Measurements from ENCODE around the gene ARHGEF37.

ARHGEF37 gene

DNA sequence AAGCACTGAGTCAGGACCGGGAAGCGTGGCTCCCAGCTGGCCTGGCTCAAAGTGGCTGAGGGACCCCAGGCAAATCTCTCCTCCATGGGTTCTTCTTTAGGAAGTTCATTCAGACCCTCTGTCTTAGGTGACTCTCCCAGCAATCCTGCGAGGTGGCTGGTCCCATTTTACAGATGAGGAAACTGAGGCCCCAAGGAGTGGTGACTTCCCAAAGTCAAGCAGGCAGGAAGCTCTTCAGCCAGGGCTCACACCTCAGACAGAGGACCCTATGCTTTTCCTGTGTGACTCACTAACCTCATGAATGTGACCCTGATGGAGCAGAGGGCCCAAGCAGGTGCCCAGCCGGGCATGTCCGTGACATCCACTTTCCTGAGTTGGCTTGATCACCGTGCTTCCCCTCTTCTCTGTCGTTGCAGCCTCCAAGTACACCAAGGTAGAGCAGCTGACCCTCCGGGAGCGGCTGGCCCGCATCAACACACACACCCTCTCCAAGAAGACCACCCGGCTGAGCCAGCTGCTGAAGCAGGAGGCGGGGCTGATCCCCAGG, 36.5 kb downstream of the ARHGEF37 start:
- Mint-ChIP-seq H3K27ac (peak overlapping the region; percentile 92), H3K9me3 (no peaks in the 10 kb centered on the region), H3K36me3 (no peaks in the 10 kb centered on the region), H3K4me1 (peaks cover 3 to 13% of the 10 kb centered on the region in 2 donors), H3K27me3 (peaks cover 0 to 8% of the 10 kb centered on the region in 2 donors), H3K4me3 (peak overlapping the region in 1 of 2 donors; percentile 36)
- peak; percentile 20 for DNase-seq
- peak; percentile 36 to 62 for ATAC-seq (replicated peaks)

DNA sequence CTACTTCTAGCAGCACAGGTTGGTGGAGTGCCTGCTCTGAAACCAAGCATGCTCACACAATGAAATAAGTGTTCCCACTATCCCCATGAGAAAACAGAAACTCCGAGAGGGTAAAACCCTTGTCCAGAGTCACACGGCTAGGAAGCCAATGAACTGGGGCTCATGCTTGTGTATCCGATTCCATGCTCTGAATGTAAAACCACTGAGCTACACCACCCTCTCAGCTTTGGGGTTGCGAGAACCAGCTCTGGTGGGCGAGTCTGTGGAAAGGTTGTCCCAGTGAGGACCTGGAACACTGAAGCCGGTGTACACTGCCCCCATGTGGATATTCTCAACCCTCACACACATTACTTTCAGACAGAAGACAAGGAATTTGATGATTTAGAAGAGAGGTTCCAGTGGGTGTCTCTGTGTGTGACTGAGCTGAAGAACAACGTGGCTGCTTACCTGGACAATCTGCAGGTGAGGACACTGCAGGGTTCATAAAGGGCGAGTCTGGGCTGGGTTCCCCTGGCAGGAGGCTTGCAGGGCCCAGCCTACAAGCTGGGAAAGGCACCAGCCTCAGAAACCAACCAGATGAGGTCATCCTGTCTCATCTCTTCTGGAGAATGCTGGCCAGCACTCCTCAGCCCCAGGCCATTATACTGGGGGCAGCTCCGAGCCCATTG, 37.4 kb downstream of the ARHGEF37 start:
- Mint-ChIP-seq H3K27ac (peak overlapping the region; percentile 92), H3K4me1 (peaks cover 3 to 13% of the 10 kb centered on the region in 2 donors), H3K27me3 (peaks cover 0 to 8% of the 10 kb centered on the region in 2 donors), H3K36me3 (no peaks in the 10 kb centered on the region), H3K9me3 (no peaks in the 10 kb centered on the region), H3K4me3 (no peak overlapping the region)
- no peak for DNase-seq
- peak; percentile 53 to 57 for ATAC-seq (replicated peaks)

DNA sequence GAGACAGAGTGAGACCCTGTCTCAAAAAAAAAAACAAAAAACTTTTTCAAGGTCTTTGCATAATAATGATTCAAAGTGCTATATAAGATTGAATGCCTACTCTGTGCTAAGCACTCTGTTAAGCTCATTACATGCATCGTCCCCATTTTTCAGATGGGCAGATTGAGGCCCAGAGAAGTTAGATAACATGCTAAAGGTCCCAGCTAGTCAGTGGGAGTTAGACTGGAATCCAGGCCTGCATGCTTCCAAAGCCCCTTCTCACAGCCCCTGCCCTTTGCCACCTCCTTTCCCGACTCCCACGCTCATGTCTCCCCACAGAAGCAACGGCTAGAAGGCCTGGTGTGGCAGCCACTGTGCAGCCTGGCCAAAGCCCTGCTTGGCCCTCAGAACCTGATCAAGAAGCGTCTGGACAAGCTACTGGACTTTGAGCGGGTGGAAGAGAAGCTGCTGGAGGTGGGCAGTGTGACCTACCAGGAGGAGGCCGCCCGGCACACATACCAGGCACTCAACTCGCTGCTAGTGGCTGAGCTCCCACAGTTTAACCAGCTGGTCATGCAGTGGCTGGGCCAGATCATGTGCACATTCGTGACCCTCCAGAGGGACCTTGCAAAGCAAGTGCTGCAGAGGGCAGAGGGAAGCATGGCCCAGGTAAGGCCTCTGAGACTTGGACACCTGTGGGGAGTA, 40.3 kb downstream of the ARHGEF37 start:
- no peak overlapping the region for H3K4me3 Mint-ChIP-seq
- no peak overlapping the region for H3K27ac Mint-ChIP-seq
- H3K4me1 Mint-ChIP-seq = peaks cover 3 to 13% of the 10 kb centered on the region in 2 donors
- no peak for ATAC-seq (replicated peaks)
- DNase-seq = no peak
- no peaks in the 10 kb centered on the region for H3K36me3 Mint-ChIP-seq
- H3K27me3 Mint-ChIP-seq = peaks cover 0 to 4% of the 10 kb centered on the region in 2 donors
- no peaks in the 10 kb centered on the region for H3K9me3 Mint-ChIP-seq

DNA sequence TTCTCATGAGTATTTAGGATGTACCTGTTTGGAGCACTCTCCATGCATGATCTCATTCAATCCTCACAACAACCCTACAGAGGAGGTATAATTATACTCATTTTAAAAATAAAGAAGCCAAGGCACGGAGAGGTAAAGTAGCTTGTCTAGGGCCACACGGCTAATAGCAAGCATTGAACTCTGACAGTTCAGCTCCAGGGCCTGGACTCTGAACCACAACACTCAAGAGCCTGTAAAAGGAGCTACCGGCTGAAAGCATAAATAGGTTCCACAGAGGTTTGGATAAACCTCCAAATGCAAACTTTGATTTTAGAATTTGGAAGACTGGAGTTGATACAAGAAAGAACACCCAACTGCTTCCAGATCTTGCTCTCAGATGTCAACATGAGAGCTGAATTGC, 41.2 kb downstream of the ARHGEF37 start:
- no peak for ATAC-seq (replicated peaks)
- Mint-ChIP-seq H3K36me3 (no peaks in the 10 kb centered on the region), H3K27ac (no peak overlapping the region), H3K27me3 (peaks cover 0 to 4% of the 10 kb centered on the region in 2 donors), H3K4me1 (peaks cover 3 to 13% of the 10 kb centered on the region in 2 donors), H3K4me3 (no peak overlapping the region), H3K9me3 (no peaks in the 10 kb centered on the region)
- DNase-seq = no peak

DNA sequence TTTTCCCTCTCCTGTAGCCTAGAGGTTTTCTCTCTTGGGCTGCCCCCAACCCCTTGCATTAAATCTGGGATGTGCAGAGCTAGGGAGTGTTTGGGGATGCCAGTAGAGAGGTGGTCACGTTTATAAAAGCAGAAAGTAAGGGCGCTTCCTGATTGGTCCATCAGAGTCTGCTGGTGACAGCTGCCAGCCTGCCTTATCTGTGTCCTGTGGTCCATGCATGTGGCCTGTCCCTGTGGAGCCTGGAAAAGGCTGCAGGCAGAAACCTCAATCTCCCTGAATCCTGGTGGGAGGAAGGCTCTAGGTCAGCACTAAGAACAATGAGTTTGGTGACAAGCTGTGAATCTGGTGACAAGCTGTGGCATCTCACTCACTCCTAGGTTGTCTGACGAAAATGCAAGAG, 42.2 kb downstream of the ARHGEF37 start:
- H3K9me3 Mint-ChIP-seq = no peaks in the 10 kb centered on the region
- H3K4me3 Mint-ChIP-seq = no peak overlapping the region
- H3K36me3 Mint-ChIP-seq = no peaks in the 10 kb centered on the region
- H3K4me1 Mint-ChIP-seq = peaks cover 0 to 7% of the 10 kb centered on the region in 2 donors
- DNase-seq (no peak), ATAC-seq (replicated peaks) (no peak)
- no peak overlapping the region for H3K27ac Mint-ChIP-seq
- H3K27me3 Mint-ChIP-seq = peaks cover 4 to 6% of the 10 kb centered on the region in 2 donors

DNA sequence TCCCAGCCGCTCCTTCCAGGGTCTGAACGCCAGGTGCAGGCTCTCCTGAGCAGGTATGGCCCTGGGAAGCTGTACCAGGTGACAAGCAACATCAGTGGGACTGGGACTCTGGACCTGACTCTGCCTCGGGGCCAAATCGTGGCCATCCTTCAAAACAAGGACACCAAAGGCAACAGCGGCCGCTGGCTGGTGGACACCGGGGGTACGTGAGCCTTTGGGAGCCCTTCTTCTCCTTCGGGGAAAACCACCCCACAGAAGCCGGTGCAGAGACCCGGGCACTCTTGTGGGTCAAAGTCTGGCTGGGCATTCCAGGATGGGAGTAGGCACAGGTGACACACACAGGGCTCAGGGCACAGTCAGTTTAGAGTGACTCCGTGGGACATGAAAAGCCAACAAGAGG, 45.8 kb downstream of the ARHGEF37 start:
- H3K9me3 Mint-ChIP-seq = no peaks in the 10 kb centered on the region
- H3K4me1 Mint-ChIP-seq = peaks cover 0 to 2% of the 10 kb centered on the region in 2 donors
- no peak overlapping the region for H3K4me3 Mint-ChIP-seq
- peaks cover 4 to 6% of the 10 kb centered on the region in 2 donors for H3K27me3 Mint-ChIP-seq
- no peaks in the 10 kb centered on the region for H3K36me3 Mint-ChIP-seq
- DNase-seq (no peak), ATAC-seq (replicated peaks) (no peak)
- no peak overlapping the region for H3K27ac Mint-ChIP-seq

DNA sequence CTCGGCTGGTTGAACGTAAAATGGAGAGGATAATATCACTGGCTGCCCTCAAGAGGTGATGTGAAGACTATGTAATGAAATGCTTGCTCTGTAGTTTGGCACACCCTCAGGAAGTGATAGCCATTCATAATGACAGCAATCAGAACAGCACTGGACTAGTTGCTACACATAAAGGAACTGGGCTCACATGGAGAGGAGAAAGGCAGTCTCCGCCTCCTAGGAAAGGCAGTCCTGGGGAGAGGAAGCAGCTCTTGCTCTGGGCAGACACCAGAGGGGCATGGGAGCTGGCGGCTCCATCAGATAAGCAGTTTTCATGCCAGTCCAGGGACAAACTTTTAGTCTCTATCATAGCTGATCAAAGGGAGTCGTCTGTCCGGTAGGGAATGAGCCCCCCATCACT, 46.9 kb downstream of the ARHGEF37 start:
- H3K4me1 Mint-ChIP-seq = peaks cover 10 to 12% of the 10 kb centered on the region in 2 donors
- no peak for ATAC-seq (replicated peaks)
- H3K4me3 Mint-ChIP-seq = no peak overlapping the region
- H3K9me3 Mint-ChIP-seq = no peaks in the 10 kb centered on the region
- H3K36me3 Mint-ChIP-seq = no peaks in the 10 kb centered on the region
- no peak overlapping the region for H3K27ac Mint-ChIP-seq
- no peak for DNase-seq
- peaks cover 4 to 6% of the 10 kb centered on the region in 2 donors for H3K27me3 Mint-ChIP-seq

DNA sequence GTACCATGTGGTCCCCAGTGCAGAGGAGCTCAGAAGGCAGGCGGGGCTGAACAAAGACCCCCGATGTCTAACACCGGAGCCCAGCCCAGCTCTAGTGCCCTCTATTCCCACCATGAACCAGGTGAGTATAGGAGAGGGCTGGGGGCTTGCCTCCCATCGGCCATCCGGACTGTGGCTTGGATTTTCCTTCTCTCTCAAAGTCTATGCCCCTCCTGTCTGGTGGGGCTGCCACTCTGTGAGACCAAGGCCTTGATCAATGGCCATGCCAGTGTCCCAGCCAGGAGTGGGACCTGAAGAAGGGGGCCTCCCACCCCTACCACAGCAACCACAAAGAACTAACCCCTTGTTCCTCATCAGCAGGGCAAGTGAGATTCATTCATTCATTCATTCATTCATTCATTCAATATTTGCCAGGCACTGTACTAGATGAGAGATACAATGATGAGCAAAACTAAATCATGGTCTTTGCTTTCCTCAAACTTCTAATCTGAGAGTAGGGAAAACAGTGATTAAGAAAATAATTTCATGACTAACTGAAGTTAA, 47.6 kb downstream of the ARHGEF37 start:
- Mint-ChIP-seq H3K4me3 (no peak overlapping the region), H3K9me3 (no peaks in the 10 kb centered on the region), H3K4me1 (peaks cover 11 to 13% of the 10 kb centered on the region in 2 donors), H3K27me3 (peaks cover 4 to 6% of the 10 kb centered on the region in 2 donors), H3K36me3 (no peaks in the 10 kb centered on the region), H3K27ac (no peak overlapping the region)
- DNase-seq (no peak), ATAC-seq (replicated peaks) (no peak)

DNA sequence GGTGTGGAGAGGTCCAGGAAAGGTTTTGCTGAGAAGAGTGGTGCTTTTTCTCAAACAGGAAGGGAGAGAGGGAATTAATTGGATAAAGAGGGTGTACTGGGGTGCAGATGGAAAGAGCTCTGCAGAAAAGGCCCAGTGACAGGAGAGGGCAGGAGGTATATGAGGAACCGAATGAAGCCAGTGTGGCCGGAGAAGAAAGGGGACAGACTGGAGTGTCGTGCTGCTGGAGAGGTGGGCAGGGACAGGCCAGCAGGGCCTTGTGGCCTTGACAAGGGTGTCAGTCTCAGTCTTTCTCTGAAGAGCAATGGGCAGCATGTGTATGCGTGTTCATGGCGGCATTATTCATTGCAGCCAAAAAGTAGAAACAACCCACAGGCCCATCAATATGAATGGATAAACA, 48.1 kb downstream of the ARHGEF37 start:
- Mint-ChIP-seq H3K36me3 (no peaks in the 10 kb centered on the region), H3K9me3 (no peaks in the 10 kb centered on the region), H3K4me3 (no peak overlapping the region), H3K27me3 (peaks cover 0 to 6% of the 10 kb centered on the region in 2 donors), H3K27ac (no peak overlapping the region), H3K4me1 (peaks cover 11 to 13% of the 10 kb centered on the region in 2 donors)
- ATAC-seq (replicated peaks) (no peak), DNase-seq (no peak)

DNA sequence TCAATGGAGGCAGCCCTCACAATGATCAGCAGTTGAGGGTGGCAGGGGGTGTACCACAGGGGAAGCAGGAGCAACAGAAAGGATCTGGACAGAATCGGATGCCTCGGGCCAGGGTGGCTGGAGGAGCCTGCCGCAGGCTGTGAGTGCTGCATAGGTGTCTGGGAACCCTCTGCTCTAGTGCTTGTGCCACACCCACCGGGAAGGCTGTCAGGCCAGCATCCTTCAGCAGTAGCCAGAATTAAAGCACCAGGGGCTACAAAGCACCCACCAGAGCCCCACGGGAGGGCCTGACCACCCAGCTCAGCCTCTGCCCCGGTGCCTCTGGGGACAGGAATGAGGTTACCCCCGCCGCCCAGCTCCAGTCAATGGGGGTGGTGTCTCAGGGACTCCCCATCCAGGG, 49.0 kb downstream of the ARHGEF37 start:
- no peak for DNase-seq
- peaks cover 11 to 13% of the 10 kb centered on the region in 2 donors for H3K4me1 Mint-ChIP-seq
- no peaks in the 10 kb centered on the region for H3K9me3 Mint-ChIP-seq
- no peak overlapping the region for H3K27ac Mint-ChIP-seq
- peaks cover 0 to 6% of the 10 kb centered on the region in 2 donors for H3K27me3 Mint-ChIP-seq
- H3K36me3 Mint-ChIP-seq = no peaks in the 10 kb centered on the region
- ATAC-seq (replicated peaks) = no peak
- no peak overlapping the region for H3K4me3 Mint-ChIP-seq

DNA sequence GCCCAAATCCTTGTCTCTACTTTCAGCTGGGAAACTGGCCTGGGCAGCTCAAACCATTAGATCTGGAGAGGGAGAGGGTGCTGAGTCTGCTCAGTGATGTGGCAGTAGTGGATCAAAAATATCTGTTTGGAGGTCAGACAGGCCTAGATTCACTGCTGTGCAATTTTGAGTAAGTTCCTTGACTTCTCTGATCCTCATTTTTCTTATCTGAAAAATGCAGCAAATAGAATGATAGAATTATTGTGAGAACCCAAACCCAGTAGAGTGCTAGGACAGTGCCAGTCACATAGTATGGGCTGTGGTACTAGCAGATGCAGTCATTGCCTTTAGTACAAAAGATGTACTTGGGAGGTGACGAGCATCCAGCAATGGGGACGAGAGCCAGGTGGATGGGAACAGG, 50.2 kb downstream of the ARHGEF37 start:
- Mint-ChIP-seq H3K27ac (no peak overlapping the region), H3K4me3 (no peak overlapping the region), H3K27me3 (peaks cover 0 to 6% of the 10 kb centered on the region in 2 donors), H3K4me1 (peaks cover 11 to 13% of the 10 kb centered on the region in 2 donors), H3K36me3 (no peaks in the 10 kb centered on the region), H3K9me3 (no peaks in the 10 kb centered on the region)
- no peak for DNase-seq
- ATAC-seq (replicated peaks) = no peak

DNA sequence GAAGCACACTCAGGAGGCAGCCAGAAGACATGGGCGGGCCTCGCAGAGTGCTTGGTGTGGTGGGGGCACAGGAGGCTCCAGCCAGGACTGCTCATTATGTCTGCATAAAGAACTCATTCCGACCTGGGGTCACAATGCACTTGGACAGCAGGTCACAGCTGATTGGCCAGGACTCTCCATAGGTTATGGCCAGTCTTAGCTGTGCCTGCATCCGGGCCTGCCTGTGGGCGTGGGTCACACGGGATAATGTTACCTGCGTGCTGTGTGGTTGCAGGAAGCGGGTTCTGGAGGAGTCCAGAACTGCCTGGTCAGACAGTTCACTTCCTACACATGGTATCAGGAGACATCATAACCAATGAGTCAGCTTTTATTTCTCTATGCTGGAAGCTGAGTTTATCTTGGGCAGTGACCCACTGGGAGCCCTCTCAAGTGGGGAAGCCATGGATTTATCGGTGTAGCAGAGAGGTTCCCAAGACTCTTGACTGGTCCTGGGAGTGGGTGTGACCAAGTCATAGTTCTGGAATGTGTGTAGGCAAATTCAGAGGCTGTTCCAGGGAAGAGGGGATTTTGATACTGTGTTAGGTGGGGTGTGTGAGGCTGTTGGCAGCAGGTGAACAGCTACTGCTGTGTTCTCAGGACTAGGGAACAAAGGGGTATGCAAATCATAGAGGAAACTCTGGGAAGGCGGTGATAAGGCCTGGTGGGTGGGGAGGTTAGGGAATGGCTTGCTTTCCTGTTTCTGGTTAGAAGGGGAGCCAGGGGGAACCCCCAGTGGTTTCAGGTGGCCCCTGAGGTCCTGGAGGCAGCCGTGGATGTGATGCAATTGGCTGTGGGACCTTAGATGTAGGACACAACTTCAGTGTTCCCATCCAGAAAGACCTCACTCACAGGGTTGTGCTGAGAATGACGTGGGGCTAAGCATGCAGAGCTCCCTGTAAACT, 51.3 kb downstream of the ARHGEF37 start:
- ATAC-seq (replicated peaks) = peak; percentile 23 to 56
- peaks cover 4 to 6% of the 10 kb centered on the region in 2 donors for H3K27me3 Mint-ChIP-seq
- peaks cover 11 to 15% of the 10 kb centered on the region in 2 donors for H3K4me1 Mint-ChIP-seq
- H3K36me3 Mint-ChIP-seq = no peaks in the 10 kb centered on the region
- no peak for DNase-seq
- H3K9me3 Mint-ChIP-seq = no peaks in the 10 kb centered on the region
- no peak overlapping the region for H3K4me3 Mint-ChIP-seq
- no peak overlapping the region for H3K27ac Mint-ChIP-seq

DNA sequence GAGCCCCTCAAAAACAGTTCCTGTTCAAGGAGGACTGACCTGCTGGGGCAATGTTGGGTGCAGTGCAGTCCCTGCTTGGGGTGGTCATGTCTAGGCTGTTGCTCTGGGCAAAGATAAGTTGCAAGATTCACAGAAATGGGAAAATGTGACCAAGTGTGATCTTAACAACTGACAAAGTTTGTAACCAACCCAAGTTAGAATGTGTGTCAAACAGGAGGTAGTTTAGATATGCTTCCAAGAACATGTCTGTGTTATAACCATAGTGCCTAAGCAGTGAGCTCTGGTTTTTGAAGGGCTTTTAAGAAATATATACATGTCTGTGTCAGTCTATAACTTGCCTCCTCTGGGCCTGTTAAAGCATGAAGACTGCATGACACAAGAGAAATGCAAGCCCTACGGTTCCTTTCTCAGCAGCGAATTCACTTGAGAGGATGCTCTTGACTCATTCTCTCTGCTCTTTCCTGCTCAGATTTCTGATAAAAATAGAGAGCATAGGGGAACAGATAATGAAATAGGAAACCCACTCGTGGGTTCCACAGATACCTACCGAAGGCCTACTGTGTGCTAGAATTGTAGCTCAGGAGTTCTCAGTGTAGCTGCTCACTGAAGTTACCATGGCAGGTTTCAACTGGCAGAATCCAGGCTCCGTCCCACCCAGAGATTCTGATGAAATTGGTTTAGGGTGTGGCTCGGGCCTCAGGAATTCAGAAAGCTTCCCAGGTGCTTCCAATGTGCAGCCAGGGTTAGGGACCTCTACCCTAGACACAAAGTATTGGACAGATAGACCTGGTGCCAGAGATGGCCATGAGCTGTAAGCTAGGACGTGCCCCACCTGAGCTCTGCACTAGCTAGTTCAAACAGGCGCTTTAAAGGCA, 52.4 kb downstream of the ARHGEF37 start:
- no peak overlapping the region for H3K27ac Mint-ChIP-seq
- ATAC-seq (replicated peaks) (no peak), DNase-seq (no peak)
- peaks cover 11 to 15% of the 10 kb centered on the region in 2 donors for H3K4me1 Mint-ChIP-seq
- H3K27me3 Mint-ChIP-seq = peaks cover 0 to 4% of the 10 kb centered on the region in 2 donors
- no peak overlapping the region for H3K4me3 Mint-ChIP-seq
- H3K9me3 Mint-ChIP-seq = no peaks in the 10 kb centered on the region
- H3K36me3 Mint-ChIP-seq = no peaks in the 10 kb centered on the region
